Sigmoid colon (tissue), 4 donors: ENCODE data around the gene GLRA3.

Experiments
- EP300 ChIP-seq, 4 donors: sonication (generic); formaldehyde crosslinking; IDR thresholded peaks; one replicate each; pipeline ENCODE4 v1.6.1; 2017; ENCODE audit warnings: antibody characterized with exemption in 4 of 4
- POLR2A ChIP-seq, 2 donors: fragments of 450-650 bp; IDR thresholded peaks; one replicate each; pipeline ENCODE4 v1.6.1; 2016; ENCODE audit warnings: antibody characterized with exemption in 2 of 2, mild to moderate bottlenecking in 2 of 2, moderate library complexity in 2 of 2
- POLR2AphosphoS5 ChIP-seq, 4 donors: sonication (generic); formaldehyde crosslinking; IDR thresholded peaks; one replicate each; pipeline ENCODE4 v1.6.1; 2017; ENCODE audit warnings: antibody characterized with exemption in 4 of 4
- TF ChIP-seq, protein P1 (sequence below), 4 experiments: fragments of 450-650 bp in 3 of 4; fragments of 200-600 bp in 1 of 4; IDR thresholded peaks; one replicate each; pipeline ENCODE4 v1.5.1; 2016 to 2019; ENCODE audit warnings: antibody characterized with exemption in 4 of 4, mild to moderate bottlenecking in 3 of 4, moderate library complexity in 2 of 4

DNA sequence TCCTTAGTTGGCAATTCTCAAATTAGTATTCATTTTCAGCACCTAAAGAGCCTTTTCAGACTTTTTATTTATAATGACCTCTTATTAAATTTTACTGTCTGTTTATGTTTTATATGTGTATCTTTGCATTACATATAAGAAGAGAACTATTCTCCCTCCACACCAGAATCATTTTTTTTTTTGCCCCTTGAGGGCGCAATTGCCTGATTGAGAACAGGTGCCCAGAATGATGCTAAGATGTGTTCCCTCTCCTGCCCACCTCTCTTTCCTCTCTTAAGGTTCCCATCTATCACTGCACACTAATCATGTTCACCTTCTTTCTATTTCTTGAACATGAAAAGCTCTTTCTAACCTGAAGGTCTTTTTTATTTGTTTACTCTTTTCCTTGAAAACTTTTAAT, 44.9 kb upstream of the GLRA3 start:
- TF ChIP-seq, protein P1, sequence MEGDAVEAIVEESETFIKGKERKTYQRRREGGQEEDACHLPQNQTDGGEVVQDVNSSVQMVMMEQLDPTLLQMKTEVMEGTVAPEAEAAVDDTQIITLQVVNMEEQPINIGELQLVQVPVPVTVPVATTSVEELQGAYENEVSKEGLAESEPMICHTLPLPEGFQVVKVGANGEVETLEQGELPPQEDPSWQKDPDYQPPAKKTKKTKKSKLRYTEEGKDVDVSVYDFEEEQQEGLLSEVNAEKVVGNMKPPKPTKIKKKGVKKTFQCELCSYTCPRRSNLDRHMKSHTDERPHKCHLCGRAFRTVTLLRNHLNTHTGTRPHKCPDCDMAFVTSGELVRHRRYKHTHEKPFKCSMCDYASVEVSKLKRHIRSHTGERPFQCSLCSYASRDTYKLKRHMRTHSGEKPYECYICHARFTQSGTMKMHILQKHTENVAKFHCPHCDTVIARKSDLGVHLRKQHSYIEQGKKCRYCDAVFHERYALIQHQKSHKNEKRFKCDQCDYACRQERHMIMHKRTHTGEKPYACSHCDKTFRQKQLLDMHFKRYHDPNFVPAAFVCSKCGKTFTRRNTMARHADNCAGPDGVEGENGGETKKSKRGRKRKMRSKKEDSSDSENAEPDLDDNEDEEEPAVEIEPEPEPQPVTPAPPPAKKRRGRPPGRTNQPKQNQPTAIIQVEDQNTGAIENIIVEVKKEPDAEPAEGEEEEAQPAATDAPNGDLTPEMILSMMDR (IDR thresholded peaks at IDR 0.05) = no peak
- TF ChIP-seq POLR2AphosphoS5 (IDR thresholded peaks at IDR 0.05) (no peak), POLR2A (IDR thresholded peaks at IDR 0.05) (no peak), EP300 (IDR thresholded peaks at IDR 0.05) (no peak)
